Spleen (tissue), 13 donors: ENCODE measurements around the gene GRM8. TPM values are rescaled to one million over a fixed set of nuclear protein-coding genes. Genes with fewer than 3 reads are reported as not detected.

Experiments
- DNase-seq: peaks from one replicate; pipeline ENCODE4 v3.0.0-alpha.2; 2020
- H3K27ac ChIP-seq, 8 donors: fragments of 200-600 bp; sonication (generic) in 7 of 8; 1 replicate in 4 of 8; 2 replicates in 4 of 8; pipeline versions ENCODE4 v1.5.0 to v1.8.0; 2016 to 2021; ENCODE audit warnings: inconsistent platforms in 4 of 8, mild to moderate bottlenecking in 4 of 8, moderate library complexity in 1 of 8
- H3K27me3 ChIP-seq, 7 donors: fragments of 200-600 bp; sonication (generic) in 6 of 7; replicated peaks in 1 of 7; 1 replicate in 4 of 7; 2 replicates in 3 of 7; pipeline versions ENCODE4 v1.5.0 to v1.8.0; 2016 to 2021; ENCODE audit warnings: inconsistent platforms in 3 of 7, mild to moderate bottlenecking in 1 of 7
- H3K36me3 ChIP-seq, 6 donors: fragments of 200-600 bp; sonication (generic) in 5 of 6; 1 replicate in 4 of 6; 2 replicates in 2 of 6; pipeline versions ENCODE4 v1.5.0 to v1.8.0; 2016 to 2021; ENCODE audit warnings: inconsistent platforms in 2 of 6
- H3K4me1 ChIP-seq, 6 donors: fragments of 200-600 bp; sonication (generic) in 5 of 6; 1 replicate in 3 of 6; 2 replicates in 3 of 6; pipeline versions ENCODE4 v1.5.0 to v1.8.0; 2016 to 2021; ENCODE audit warnings: inconsistent platforms in 3 of 6
- H3K4me3 ChIP-seq, 8 donors: fragments of 200-600 bp; sonication (generic) in 7 of 8; 1 replicate in 4 of 8; 2 replicates in 4 of 8; pipeline versions ENCODE4 v1.5.0 to v1.8.0; 2016 to 2021; ENCODE audit warnings: inconsistent platforms in 4 of 8, mild to moderate bottlenecking in 4 of 8, moderate library complexity in 2 of 8
- H3K9me3 ChIP-seq, 8 donors: fragments of 200-600 bp; sonication (generic) in 7 of 8; 1 replicate in 4 of 8; 2 replicates in 4 of 8; pipeline versions ENCODE4 v1.5.0 to v1.8.0; 2016 to 2021; ENCODE audit warnings: inconsistent platforms in 4 of 8
- POLR2A ChIP-seq, 3 donors: fragments of 450-650 bp; IDR thresholded peaks; one replicate each; pipeline ENCODE4 v1.5.1; 2017; ENCODE audit warnings: antibody characterized with exemption in 3 of 3, mild to moderate bottlenecking in 1 of 3
- POLR2AphosphoS5 ChIP-seq, 3 donors: sonication (generic); formaldehyde crosslinking; IDR thresholded peaks; one replicate each; pipeline ENCODE4 v1.5.1; 2017; ENCODE audit warnings: antibody characterized with exemption in 3 of 3
- WGBS, 5 donors: extraction: QIAGEN DNeasy Blood & Tissue Kit in 3 of 5; methylation state at CpG; one replicate each; pipeline versions ENCODE4 v1.1.5 to v1.1.7; 2013 to 2018; 5-methylcytosine and 5-hydroxymethylcytosine counted together
- intact Hi-C: fragments of 100-400 bp; cut with DNase I; formaldehyde crosslinking; loops from one replicate; pipeline ENCODE4 v1.15.0; 2023; ENCODE audit warnings: low total_unique reads
- long read RNA-seq, 2 donors: transcript quantifications; one replicate each; lab custom pipeline, GENCODE V29; 2026
- polyA plus RNA-seq, 3 donors: library from polyadenylated mRNA; stranded (reverse); fragments of 200-250 nt; gene quantifications; one replicate each; pipeline ENCODE4 v1.2.1, GENCODE V29; 2013
- total RNA-seq, 7 donors: library from RNA; depleted of rRNA in 3 of 7; stranded (reverse); fragments of >200 nt in 3 of 7; fragmentation: NEBNext Ultra II Directional in 4 of 7; extraction: Animal tissue kit (Norgen Biotek cat#: 25700) in 4 of 7; gene quantifications; one replicate each; pipeline versions ENCODE4 v1.1.0 to v1.2.1, GENCODE V29; 2016 to 2021
- TF ChIP-seq, protein P1 (sequence below), 11 experiments: fragments of 200-600 bp in 7 of 11; fragments of 450-650 bp in 4 of 11; sonication (generic) in 4 of 11; IDR thresholded peaks in 8 of 11; conservative IDR thresholded peaks in 3 of 11; 1 replicate in 7 of 11; 2 replicates in 4 of 11; pipeline versions ENCODE4 v1.4.0 to v1.8.0; 2016 to 2021; ENCODE audit warnings: antibody characterized with exemption in 11 of 11, inconsistent platforms in 4 of 11, mild to moderate bottlenecking in 1 of 11
- donor health status: healthy with polysubstance abuse.
- donor health status: DM: no; HTN: no; CAD: no; lungs with moderate emphysema.
- donor health status: DM: no; HTN: no; CAD: no.
- donor health status: Bipolar disorder and iron deficiency.
- donor health status: healthy.
- donor health status: DM: no; HTN: no; CAD: no.
- donor health status: DM: yes; HTN: yes; CAD: no.

The GRM8 gene
- total RNA-seq, result under 1 TPM in 2 of 7 donors, not detected in 5; 0.30 to 0.60 TPM
- polyA plus RNA-seq, result not detected
- long read RNA-seq, donor 1, result 0 reads
- long read RNA-seq, donor 2, result 0 reads

GRCh38 chr7:127252778-127253280, at the start of gene GRM8:
Gene GRM8 (minus strand): TSS chr7:127252941.
- TF ChIP-seq POLR2AphosphoS5 (IDR thresholded peaks at IDR 0.05) (peak in 2 of 3 donors; percentile 20 to 22), POLR2A (IDR thresholded peaks at IDR 0.05) (no peak)
- TF ChIP-seq, protein P1, sequence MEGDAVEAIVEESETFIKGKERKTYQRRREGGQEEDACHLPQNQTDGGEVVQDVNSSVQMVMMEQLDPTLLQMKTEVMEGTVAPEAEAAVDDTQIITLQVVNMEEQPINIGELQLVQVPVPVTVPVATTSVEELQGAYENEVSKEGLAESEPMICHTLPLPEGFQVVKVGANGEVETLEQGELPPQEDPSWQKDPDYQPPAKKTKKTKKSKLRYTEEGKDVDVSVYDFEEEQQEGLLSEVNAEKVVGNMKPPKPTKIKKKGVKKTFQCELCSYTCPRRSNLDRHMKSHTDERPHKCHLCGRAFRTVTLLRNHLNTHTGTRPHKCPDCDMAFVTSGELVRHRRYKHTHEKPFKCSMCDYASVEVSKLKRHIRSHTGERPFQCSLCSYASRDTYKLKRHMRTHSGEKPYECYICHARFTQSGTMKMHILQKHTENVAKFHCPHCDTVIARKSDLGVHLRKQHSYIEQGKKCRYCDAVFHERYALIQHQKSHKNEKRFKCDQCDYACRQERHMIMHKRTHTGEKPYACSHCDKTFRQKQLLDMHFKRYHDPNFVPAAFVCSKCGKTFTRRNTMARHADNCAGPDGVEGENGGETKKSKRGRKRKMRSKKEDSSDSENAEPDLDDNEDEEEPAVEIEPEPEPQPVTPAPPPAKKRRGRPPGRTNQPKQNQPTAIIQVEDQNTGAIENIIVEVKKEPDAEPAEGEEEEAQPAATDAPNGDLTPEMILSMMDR (IDR thresholded peaks at IDR 0.05 in 8 of 11, conservative IDR thresholded peaks at IDR 0.05 in 3 of 11), result no peak
- 0 to 4% (median 1%) methylated on average over 11 to 62 of the region's 62 CpGs for WGBS, 5 donors
- intact Hi-C loops, result no loop called here
- peaks cover 0 to 100% (median 47%) of the 10 kb centered on the region in 7 donors for H3K27me3 ChIP-seq
- H3K36me3 ChIP-seq, result no peaks in the 10 kb centered on the region
- peak within 1 kb of the TSS; percentile 51 to 86 (median 80) for H3K4me3 ChIP-seq
- H3K4me1 ChIP-seq, result peaks cover 17 to 42% (median 33%) of the 10 kb centered on the region in 6 donors
- DNase-seq, result peak; percentile 80
- H3K27ac ChIP-seq, result peak within 1 kb of the TSS in 4 of 8 donors; percentile 9 to 28 (median 22)
- no peaks in the 10 kb centered on the region for H3K9me3 ChIP-seq

DNA sequence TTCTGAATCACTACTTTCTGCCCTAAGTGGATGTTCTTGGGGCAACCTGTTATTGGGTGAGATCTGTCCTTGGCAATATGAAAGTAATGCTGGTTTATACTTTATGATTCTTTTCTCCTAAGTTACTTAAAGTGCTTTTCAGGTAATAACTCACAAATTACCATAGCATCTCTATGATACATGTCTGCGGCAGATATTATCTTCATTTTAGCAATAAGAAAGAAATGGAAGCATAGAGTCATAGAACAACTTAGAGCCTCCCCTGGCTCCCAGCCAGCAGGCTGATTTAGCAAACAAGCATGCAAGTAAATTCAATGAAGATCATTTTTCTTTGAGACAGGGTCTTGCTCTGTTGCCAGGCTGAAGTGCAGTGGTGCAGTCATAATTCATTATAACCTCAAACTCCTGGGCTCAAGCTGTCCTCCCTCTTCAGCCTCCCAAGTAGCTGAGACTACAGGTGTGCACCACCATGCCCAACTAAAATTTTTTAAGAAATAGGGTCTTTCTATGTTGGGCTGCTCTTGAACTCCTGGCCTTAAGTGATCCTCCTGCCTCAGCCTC, 38.1 kb upstream of the GRM8 start:
- Histone ChIP-seq H3K36me3 (no peaks in the 10 kb centered on the region), H3K4me1 (no peaks in the 10 kb centered on the region), H3K27me3 (peaks cover 0 to 22% (median 0%) of the 10 kb centered on the region in 7 donors), H3K9me3 (no peaks in the 10 kb centered on the region), H3K4me3 (no peak overlapping the region), H3K27ac (no peak overlapping the region)
- WGBS, 5 donors, result 93 to 100% (median 94%) methylated on average over 1 of the region's 1 CpG
- intact Hi-C loops, result no loop called here
- DNase-seq, result no peak
- TF ChIP-seq, protein P1 (IDR thresholded peaks at IDR 0.05 in 8 of 11, conservative IDR thresholded peaks at IDR 0.05 in 3 of 11), result no peak
- no peak for TF ChIP-seq POLR2A (IDR thresholded peaks at IDR 0.05)

DNA sequence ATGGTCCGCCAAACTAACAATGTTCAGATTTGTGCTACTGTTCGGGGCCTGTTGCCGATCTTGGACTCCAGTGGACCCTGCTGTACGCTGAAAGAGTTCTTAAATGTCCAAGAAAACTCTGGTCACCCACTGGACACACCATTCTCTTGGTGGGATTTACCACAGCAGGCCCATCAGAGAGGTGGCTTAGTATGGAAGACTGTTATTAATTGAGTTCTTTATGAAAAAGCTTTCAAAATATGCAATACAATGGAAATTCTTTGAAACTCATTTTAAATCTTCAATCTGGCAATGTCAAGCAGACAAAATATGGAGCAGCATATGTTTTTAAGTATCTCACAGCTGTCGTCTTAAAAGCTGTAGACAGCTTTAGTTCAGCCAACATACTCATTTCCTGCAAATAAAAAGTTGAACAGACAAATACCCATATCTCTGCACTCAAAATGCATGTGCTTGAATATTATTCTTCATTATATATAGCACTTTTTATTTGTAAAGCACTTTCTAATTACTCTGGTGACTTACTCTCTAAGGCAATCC, 37.4 kb upstream of the GRM8 start:
- intact Hi-C loops, result no loop called here
- H3K4me1 ChIP-seq, result no peaks in the 10 kb centered on the region

DNA sequence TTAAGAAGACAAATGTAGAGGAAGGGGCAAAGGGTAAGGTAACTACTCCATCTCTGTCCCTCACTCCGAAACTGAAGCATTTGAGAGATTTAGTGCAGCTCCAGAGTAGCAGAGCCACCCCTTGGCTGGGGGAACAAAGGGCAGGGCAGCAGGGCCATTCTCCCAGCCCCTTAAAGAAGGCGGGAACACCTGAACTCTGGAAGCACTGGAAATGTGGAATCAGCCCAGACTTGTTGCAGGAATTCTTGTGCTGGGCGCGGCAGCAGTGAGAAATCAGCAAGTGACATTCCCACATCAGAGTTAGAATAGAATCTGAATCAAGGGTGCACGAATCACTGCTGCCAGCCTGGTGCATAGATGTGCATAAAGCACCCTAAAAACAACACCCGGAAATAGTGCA, 34.4 kb upstream of the GRM8 start:
- no peak for DNase-seq
- Histone ChIP-seq H3K36me3 (no peaks in the 10 kb centered on the region), H3K27me3 (peaks cover 0 to 10% (median 0%) of the 10 kb centered on the region in 7 donors), H3K4me1 (no peaks in the 10 kb centered on the region), H3K9me3 (no peaks in the 10 kb centered on the region), H3K4me3 (no peak overlapping the region), H3K27ac (no peak overlapping the region)
- TF ChIP-seq POLR2AphosphoS5 (IDR thresholded peaks at IDR 0.05) (no peak), POLR2A (IDR thresholded peaks at IDR 0.05) (no peak)
- TF ChIP-seq, protein P1 (IDR thresholded peaks at IDR 0.05 in 8 of 11, conservative IDR thresholded peaks at IDR 0.05 in 3 of 11), result no peak
- intact Hi-C loops, result no loop called here
- WGBS, 5 donors, result 68 to 77% (median 74%) methylated on average over 6 of the region's 6 CpGs

More for the DNA sequence above, 37.4 kb upstream of the GRM8 start:
- Histone ChIP-seq H3K9me3 (no peaks in the 10 kb centered on the region), H3K36me3 (no peaks in the 10 kb centered on the region), H3K27ac (no peak overlapping the region), H3K4me3 (no peak overlapping the region), H3K27me3 (peaks cover 0 to 22% (median 0%) of the 10 kb centered on the region in 7 donors)
- 76 to 90% (median 85%) methylated on average over 5 of the region's 5 CpGs for WGBS, 5 donors
- TF ChIP-seq, protein P1 (IDR thresholded peaks at IDR 0.05 in 8 of 11, conservative IDR thresholded peaks at IDR 0.05 in 3 of 11), result no peak
- TF ChIP-seq POLR2A (IDR thresholded peaks at IDR 0.05), result no peak
- no peak for TF ChIP-seq POLR2AphosphoS5 (IDR thresholded peaks at IDR 0.05)
- no peak for DNase-seq
